Caco-2 (cell line): ENCODE results near the gene DLG1. TPM values are rescaled to one million over a fixed set of nuclear protein-coding genes. Genes with fewer than 3 reads are reported as not detected.

ENCODE experiments used
- BruUV-seq: library from RNA; stranded (reverse); fragments of 400-500 nt; replicated peaks from 2 replicates; lab custom pipeline; 2021; lab: Mats Ljungman, UMichigan
- CTCF ChIA-PET: fragments of 300-600 bp; sonication (Branson Sonifier 250); formaldehyde crosslinking; loops from one replicate; lab custom pipeline; 2022; ENCODE audit warnings: antibody characterized with exemption; lab: Charles Lee
- POLR2A ChIA-PET: fragments of 300-600 bp; sonication (Branson Sonifier 250); formaldehyde crosslinking; loops from one replicate; lab custom pipeline; 2022; ENCODE audit warnings: antibody characterized with exemption; lab: Charles Lee
- DNase-seq, 2 experiments: peaks; one replicate each; pipeline versions ENCODE4 v3.0.0 to v3.0.0-alpha.2; 2020 to 2022
- H3K27me3 ChIP-seq: replicated peaks from 2 replicates; pipeline ENCODE4 v1.6.0; 2011; ENCODE audit warnings: low read length; ENCODE audit not compliant: control insufficient read depth, insufficient read depth
- H3K36me3 ChIP-seq: 2 replicates; pipeline ENCODE4 v1.5.1; 2011; ENCODE audit warnings: low read length; ENCODE audit not compliant: control insufficient read depth, insufficient read depth
- H3K4me1 ChIP-seq: fragments of 250-450 bp; sonication (Bioruptor Pico); 2 replicates; pipeline ENCODE4 v1.5.1; 2020; ENCODE audit warnings: mild to moderate bottlenecking
- H3K4me3 ChIP-seq: 2 replicates; pipeline ENCODE4 v1.5.1; 2011; ENCODE audit warnings: low read depth, mild to moderate bottlenecking, control low read depth, low read length
- H3K9me3 ChIP-seq: fragments of 250-450 bp; sonication (Bioruptor Pico); 2 replicates; pipeline ENCODE4 v1.5.1; 2020; ENCODE audit warnings: mild to moderate bottlenecking, moderate library complexity
- H3K27ac Mint-ChIP-seq: one replicate; pipeline ENCODE4 v1.8.0; 2022; ENCODE audit warnings: mixed read lengths; ENCODE audit not compliant: unreplicated experiment
- H3K27me3 Mint-ChIP-seq: one replicate; pipeline ENCODE4 v1.8.0; 2022; ENCODE audit warnings: mixed read lengths; ENCODE audit not compliant: insufficient read depth, unreplicated experiment
- H3K36me3 Mint-ChIP-seq: one replicate; pipeline ENCODE4 v1.8.0; 2022; ENCODE audit warnings: mild to moderate bottlenecking, mixed read lengths; ENCODE audit not compliant: insufficient read depth, unreplicated experiment
- H3K4me1 Mint-ChIP-seq: one replicate; pipeline ENCODE4 v1.8.0; 2022; ENCODE audit warnings: low read depth, mixed read lengths; ENCODE audit not compliant: unreplicated experiment
- H3K4me3 Mint-ChIP-seq: one replicate; pipeline ENCODE4 v1.8.0; 2022; ENCODE audit warnings: mild to moderate bottlenecking, moderate library complexity, mixed read lengths; ENCODE audit not compliant: unreplicated experiment
- H3K9me3 Mint-ChIP-seq: one replicate; pipeline ENCODE4 v1.8.0; 2022; ENCODE audit warnings: mixed read lengths; ENCODE audit not compliant: unreplicated experiment
- intact Hi-C: fragments of 100-400 bp; cut with micrococcal nuclease; formaldehyde crosslinking; loops from one replicate; pipeline ENCODE4 v1.10.0; 2022; ENCODE audit not compliant: unreplicated experiment
- total RNA-seq: library from RNA; stranded (reverse); gene quantifications from 2 replicates; pipeline ENCODE4 v1.2.3, GENCODE V29; 2022
- TF ChIP-seq, protein P1 (sequence below), 2 experiments: fragments of 200-600 bp in 1 of 2; IDR thresholded peaks; 1 replicate in 1 of 2; 2 replicates in 1 of 2; pipeline versions ENCODE4 v1.5.1 to v1.8.0; 2011 to 2022; ENCODE audit warnings: antibody characterized with exemption in 1 of 2, control low read depth in 1 of 2, inconsistent platforms in 1 of 2, low read depth in 1 of 2, low read length in 1 of 2, mild to moderate bottlenecking in 1 of 2, moderate library complexity in 1 of 2; ENCODE audit not compliant: insufficient read depth in 1 of 2, severe bottlenecking in 1 of 2, unreplicated experiment in 1 of 2

DLG1 gene
- total RNA-seq, 1 experiment from 2014 or later: 167 TPM

DNA sequence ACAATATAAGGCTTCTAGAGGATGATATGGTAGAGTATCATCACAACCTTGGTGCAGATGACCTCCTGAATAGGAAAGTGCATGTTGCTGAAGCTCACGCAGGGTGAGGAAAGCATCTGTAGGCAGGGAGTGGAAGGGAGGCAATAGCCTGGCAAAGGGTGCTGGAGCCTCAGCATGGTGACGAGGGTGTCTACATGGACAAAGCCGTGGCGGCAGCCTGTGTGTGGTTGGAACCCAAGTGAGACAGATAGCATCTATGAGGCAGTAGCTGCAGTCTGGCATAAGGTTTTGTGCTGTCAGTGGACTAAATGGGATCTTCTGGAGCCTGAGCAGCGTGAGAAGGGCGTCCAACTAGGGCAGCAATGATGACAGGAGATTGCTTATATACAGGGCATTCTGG, 132.5 kb downstream of the DLG1 start:
- H3K27me3 Mint-ChIP-seq: no peaks in the 10 kb centered on the region
- TF ChIP-seq, protein P1, sequence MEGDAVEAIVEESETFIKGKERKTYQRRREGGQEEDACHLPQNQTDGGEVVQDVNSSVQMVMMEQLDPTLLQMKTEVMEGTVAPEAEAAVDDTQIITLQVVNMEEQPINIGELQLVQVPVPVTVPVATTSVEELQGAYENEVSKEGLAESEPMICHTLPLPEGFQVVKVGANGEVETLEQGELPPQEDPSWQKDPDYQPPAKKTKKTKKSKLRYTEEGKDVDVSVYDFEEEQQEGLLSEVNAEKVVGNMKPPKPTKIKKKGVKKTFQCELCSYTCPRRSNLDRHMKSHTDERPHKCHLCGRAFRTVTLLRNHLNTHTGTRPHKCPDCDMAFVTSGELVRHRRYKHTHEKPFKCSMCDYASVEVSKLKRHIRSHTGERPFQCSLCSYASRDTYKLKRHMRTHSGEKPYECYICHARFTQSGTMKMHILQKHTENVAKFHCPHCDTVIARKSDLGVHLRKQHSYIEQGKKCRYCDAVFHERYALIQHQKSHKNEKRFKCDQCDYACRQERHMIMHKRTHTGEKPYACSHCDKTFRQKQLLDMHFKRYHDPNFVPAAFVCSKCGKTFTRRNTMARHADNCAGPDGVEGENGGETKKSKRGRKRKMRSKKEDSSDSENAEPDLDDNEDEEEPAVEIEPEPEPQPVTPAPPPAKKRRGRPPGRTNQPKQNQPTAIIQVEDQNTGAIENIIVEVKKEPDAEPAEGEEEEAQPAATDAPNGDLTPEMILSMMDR (IDR thresholded peaks at IDR 0.05; ENCODE audit: insufficient read depth in 1 of 2, low read depth in 1 of 2, low read length in 1 of 2, severe bottlenecking in 1 of 2, unreplicated experiment in 1 of 2): no peak
- H3K4me3 Mint-ChIP-seq: no peak overlapping the region
- no peak overlapping the region for H3K27ac Mint-ChIP-seq
- H3K9me3 Mint-ChIP-seq: no peaks in the 10 kb centered on the region
- Histone ChIP-seq H3K9me3 (no peaks in the 10 kb centered on the region), H3K27me3 (no peaks in the 10 kb centered on the region), H3K4me1 (no peaks in the 10 kb centered on the region), H3K36me3 (peaks cover 2% of the 10 kb centered on the region; the same call in 1 of the 2 replicates), H3K4me3 (no peak overlapping the region)
- ChIA-PET CTCF (no interaction called here), POLR2A (no interaction called here)
- H3K4me1 Mint-ChIP-seq: no peaks in the 10 kb centered on the region
- peaks cover 55% of the 10 kb centered on the region for H3K36me3 Mint-ChIP-seq
- BruUV-seq: no TSS peak
- intact Hi-C loops: no loop called here
- DNase-seq: no peak

DNA sequence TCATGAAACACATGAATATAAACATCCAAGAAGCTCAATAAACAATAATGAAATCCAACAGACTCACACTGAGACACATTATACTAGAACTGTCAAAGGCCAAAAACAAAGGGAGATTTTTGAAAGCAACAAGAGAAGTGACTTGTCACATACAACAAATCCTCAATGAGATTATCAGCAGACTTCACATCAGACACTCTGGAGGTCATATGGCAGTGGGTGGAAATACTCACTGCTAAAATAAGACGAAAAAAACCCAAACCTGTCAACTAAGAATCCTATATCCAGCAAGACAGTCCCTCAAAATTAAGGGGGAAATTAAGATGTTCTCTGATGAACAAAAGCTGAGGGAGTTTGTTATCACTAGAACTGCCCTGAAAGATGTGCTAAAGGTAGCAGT, 143.4 kb downstream of the DLG1 start:
- intact Hi-C loops: no loop called here
- H3K4me1 ChIP-seq: no peaks in the 10 kb centered on the region
- no TSS peak for BruUV-seq
- no peaks in the 10 kb centered on the region for H3K27me3 ChIP-seq
- H3K27ac Mint-ChIP-seq: no peak overlapping the region
- H3K4me1 Mint-ChIP-seq: no peaks in the 10 kb centered on the region
- POLR2A ChIA-PET: no interaction called here
- H3K9me3 Mint-ChIP-seq: peaks cover 20% of the 10 kb centered on the region
- no peaks in the 10 kb centered on the region for H3K36me3 ChIP-seq
- no peaks in the 10 kb centered on the region for H3K27me3 Mint-ChIP-seq
- no peak overlapping the region for H3K4me3 Mint-ChIP-seq
- H3K36me3 Mint-ChIP-seq: peaks cover 68% of the 10 kb centered on the region
- H3K4me3 ChIP-seq: no peak overlapping the region
- no peak for DNase-seq
- TF ChIP-seq, protein P1 (IDR thresholded peaks at IDR 0.05; ENCODE audit: insufficient read depth in 1 of 2, low read depth in 1 of 2, low read length in 1 of 2, severe bottlenecking in 1 of 2, unreplicated experiment in 1 of 2): no peak
- CTCF ChIA-PET: no interaction called here
- peaks cover 6% of the 10 kb centered on the region for H3K9me3 ChIP-seq

DNA sequence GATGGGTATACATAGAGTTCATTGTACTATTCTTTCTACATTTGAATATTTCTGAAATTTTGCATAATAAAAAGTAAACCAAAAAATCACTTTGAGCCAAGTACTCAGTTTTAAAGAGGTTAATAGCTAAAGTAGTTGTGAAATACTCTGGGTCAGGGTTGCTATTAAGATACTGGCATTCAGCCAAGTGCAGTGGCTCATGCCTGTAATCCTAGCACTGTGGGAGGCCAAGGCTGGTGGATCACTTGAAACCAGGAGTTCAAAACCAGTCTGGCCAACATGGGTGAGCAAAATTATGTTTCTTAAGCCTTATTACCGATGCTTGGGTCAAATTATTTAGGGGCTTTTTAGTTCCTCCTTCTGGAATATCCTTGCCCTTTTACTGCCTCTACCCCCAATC, 146.8 kb downstream of the DLG1 start:
- TF ChIP-seq, protein P1 (IDR thresholded peaks at IDR 0.05; ENCODE audit: insufficient read depth in 1 of 2, low read depth in 1 of 2, low read length in 1 of 2, severe bottlenecking in 1 of 2, unreplicated experiment in 1 of 2): no peak
- intact Hi-C loops: no loop called here
- no peak overlapping the region for H3K27ac Mint-ChIP-seq
- H3K4me3 ChIP-seq: no peak overlapping the region
- no peaks in the 10 kb centered on the region; the same call in 1 of the 2 replicates for H3K9me3 ChIP-seq
- peaks cover 7% of the 10 kb centered on the region for H3K9me3 Mint-ChIP-seq
- POLR2A ChIA-PET: interaction anchor here (0.6 kb wide), 1 partner anchor 10 kb away, joined by 4 read pairs; no protein-coding TSS in a partner anchor
- CTCF ChIA-PET: no interaction called here
- no peak overlapping the region for H3K4me3 Mint-ChIP-seq
- BruUV-seq: no TSS peak
- no peaks in the 10 kb centered on the region for H3K4me1 Mint-ChIP-seq
- no peaks in the 10 kb centered on the region for H3K4me1 ChIP-seq
- DNase-seq: no peak
- H3K36me3 ChIP-seq: no peaks in the 10 kb centered on the region
- H3K27me3 Mint-ChIP-seq: no peaks in the 10 kb centered on the region
- H3K27me3 ChIP-seq: no peaks in the 10 kb centered on the region
- H3K36me3 Mint-ChIP-seq: peaks cover 46% of the 10 kb centered on the region
